ENCODE results near the gene SNTG2. TPM values are rescaled to one million over a fixed set of nuclear protein-coding genes. Genes with fewer than 3 reads are reported as not detected.

The SNTG2 gene
- total and polyA plus RNA-seq, 4 donors = not detected

GRCh38 chr2:924701-925100, 25.9 kb upstream of the SNTG2 start:
- Histone ChIP-seq H3K4me3 (ENCODE audit: low read depth in 1 of 3, low read length in 3 of 3) (no peak overlapping the region), H3K4me1 (ENCODE audit: control insufficient read depth in 4 of 4, insufficient read depth in 4 of 4, low read length in 3 of 4) (no peaks in the 10 kb centered on the region), H3K9me3 (ENCODE audit: control insufficient read depth in 4 of 4, low read length in 3 of 4) (no peaks in the 10 kb centered on the region), H3K9ac (ENCODE audit: low read depth in 1 of 2, low read length in 2 of 2) (no peak overlapping the region), H3K27me3 (ENCODE audit: control insufficient read depth in 4 of 4, insufficient read depth in 4 of 4, low read length in 3 of 4) (peaks cover 0 to 5% (median 2%) of the 10 kb centered on the region in 4 donors), H3K27ac (ENCODE audit: low read depth in 1 of 2, low read length in 2 of 2) (no peak overlapping the region), H3K36me3 (ENCODE audit: control insufficient read depth in 4 of 4, insufficient read depth in 3 of 4, low read depth in 1 of 4, low read length in 3 of 4) (no peaks in the 10 kb centered on the region)
- no peak for DNase-seq (ENCODE audit: low spot score)
- WGBS = 57% methylated on average over 5 of the region's 5 CpGs
- no peak for TF ChIP-seq TAF1 (conservative IDR thresholded peaks at IDR 0.05)
- no peak for TF ChIP-seq EGR1 (IDR thresholded peaks at IDR 0.05; ENCODE audit: low read depth in 2 of 2)
- TF ChIP-seq HNF4A (conservative IDR thresholded peaks at IDR 0.05) = no peak
- TF ChIP-seq RAD21 (IDR thresholded peaks at IDR 0.05) = no peak
- no peak for TF ChIP-seq GABPA (IDR thresholded peaks at IDR 0.05 in 1 of 2, conservative IDR thresholded peaks at IDR 0.05 in 1 of 2)
- no peak for TF ChIP-seq FOXA1 (IDR thresholded peaks at IDR 0.05)
- no peak for TF ChIP-seq ZBTB33 (IDR thresholded peaks at IDR 0.05)
- no peak for TF ChIP-seq MAX (IDR thresholded peaks at IDR 0.05)
- TF ChIP-seq FOXA2 (IDR thresholded peaks at IDR 0.05) = no peak
- no peak for TF ChIP-seq HNF4G (IDR thresholded peaks at IDR 0.05)
- no peak for TF ChIP-seq JUND (IDR thresholded peaks at IDR 0.05)
- no peak for TF ChIP-seq ATF3 (IDR thresholded peaks at IDR 0.05)
- TF ChIP-seq REST (IDR thresholded peaks at IDR 0.05) = no peak
- TF ChIP-seq CTCF (IDR thresholded peaks at IDR 0.05; ENCODE audit: low read depth, low read length, missing input control) = no peak

- peaks cover 0 to 5% (median under 1%) of the 10 kb centered on the region in 4 donors for H3K27me3 ChIP-seq (ENCODE audit: control insufficient read depth in 4 of 4, insufficient read depth in 4 of 4, low read length in 3 of 4)
- H3K36me3 ChIP-seq (ENCODE audit: control insufficient read depth in 4 of 4, insufficient read depth in 3 of 4, low read depth in 1 of 4, low read length in 3 of 4) = no peaks in the 10 kb centered on the region
- no peak for DNase-seq (ENCODE audit: low spot score)
- H3K27ac ChIP-seq (ENCODE audit: low read depth in 1 of 2, low read length in 2 of 2) = no peak overlapping the region
- H3K4me1 ChIP-seq (ENCODE audit: control insufficient read depth in 4 of 4, insufficient read depth in 4 of 4, low read length in 3 of 4) = no peaks in the 10 kb centered on the region
- TF ChIP-seq REST (IDR thresholded peaks at IDR 0.05) (no peak), FOXA2 (IDR thresholded peaks at IDR 0.05) (no peak)
- H3K9ac ChIP-seq (ENCODE audit: low read depth in 1 of 2, low read length in 2 of 2) = no peak overlapping the region
- 61% methylated on average over 4 of the region's 4 CpGs for WGBS
- no peaks in the 10 kb centered on the region for H3K9me3 ChIP-seq (ENCODE audit: control insufficient read depth in 4 of 4, low read length in 3 of 4)
- H3K4me3 ChIP-seq (ENCODE audit: low read depth in 1 of 3, low read length in 3 of 3) = no peak overlapping the region
These were observed 25.3 kb upstream of the SNTG2 start for GRCh38 chr2:925309-925708.
